Smooth muscle cell (in vitro differentiated cells): Measurements from ENCODE around the gene RNU4-1. TPM values are rescaled to one million over a fixed set of nuclear protein-coding genes. Genes with fewer than 3 reads are reported as not detected.

Source experiments
- DNase-seq: peaks from one replicate; lab custom pipeline; 2025; ENCODE audit not compliant: unreplicated experiment; lab: John Stamatoyannopoulos, UW
- H2AFZ ChIP-seq: fragments of 200-600 bp; sonication (generic); 2 replicates; pipeline ENCODE4 v1.6.0; 2016; ENCODE audit warnings: antibody characterized with exemption, low read depth, mild to moderate bottlenecking
- H3F3A ChIP-seq: fragments of 200-600 bp; sonication (generic); 2 replicates; pipeline ENCODE4 v1.6.0; 2017; ENCODE audit warnings: antibody characterized with exemption, low read depth
- H3K27ac ChIP-seq: fragments of 200-600 bp; sonication (generic); 2 replicates; pipeline ENCODE4 v1.5.1; 2016; ENCODE audit warnings: low read depth, mild to moderate bottlenecking
- H3K27me3 ChIP-seq: fragments of 200-600 bp; sonication (generic); 2 replicates; pipeline ENCODE4 v1.6.1; 2016; ENCODE audit warnings: low read depth, mild to moderate bottlenecking
- H3K36me3 ChIP-seq: fragments of 200-600 bp; sonication (generic); 2 replicates; pipeline ENCODE4 v1.5.1; 2016; ENCODE audit warnings: low read depth
- H3K4me1 ChIP-seq: fragments of 200-600 bp; sonication (generic); 2 replicates; pipeline ENCODE4 v1.5.1; 2016; ENCODE audit warnings: low read depth
- H3K4me2 ChIP-seq: fragments of 200-600 bp; sonication (generic); 2 replicates; pipeline ENCODE4 v1.6.0; 2016; ENCODE audit warnings: mild to moderate bottlenecking
- H3K4me3 ChIP-seq: fragments of 200-600 bp; sonication (generic); 2 replicates; pipeline ENCODE4 v1.5.1; 2016; ENCODE audit warnings: mild to moderate bottlenecking
- H3K79me2 ChIP-seq: fragments of 200-600 bp; sonication (generic); 2 replicates; pipeline ENCODE4 v1.6.0; 2016; ENCODE audit warnings: low read depth, mild to moderate bottlenecking
- H3K9ac ChIP-seq: fragments of 200-600 bp; sonication (generic); 2 replicates; pipeline ENCODE4 v1.6.0; 2016; ENCODE audit warnings: low read depth
- H3K9me3 ChIP-seq: fragments of 200-600 bp; sonication (generic); replicated peaks from 2 replicates; pipeline ENCODE4 v1.5.1; 2016; ENCODE audit warnings: low read depth
- H4K20me1 ChIP-seq: fragments of 200-600 bp; sonication (generic); 2 replicates; pipeline ENCODE4 v1.6.0; 2016; ENCODE audit warnings: low read depth
- CTCF ChIP-seq: fragments of 200-600 bp; sonication (generic); IDR thresholded peaks from 2 replicates; pipeline ENCODE4 v1.5.1; 2017; ENCODE audit warnings: borderline replicate concordance, mild to moderate bottlenecking, antibody characterized with exemption; ENCODE audit not compliant: insufficient read depth, poor library complexity, severe bottlenecking
- WGBS: methylation state at CpG from one replicate; pipeline ENCODE4 v1.1.7; 2016; ENCODE audit warnings: low lambda C conversion rate; 5-methylcytosine and 5-hydroxymethylcytosine counted together
- polyA plus RNA-seq: library from polyadenylated mRNA; unstranded; fragments of >200 nt; fragmentation: Nextera tagmentation; extraction: Ambion mirVana; gene quantifications from 2 replicates; pipeline ENCODE4 v1.2.1, GENCODE V29; 2016
- total RNA-seq: library from RNA; depleted of rRNA; stranded (reverse); fragments of >200 nt; gene quantifications from 2 replicates; pipeline ENCODE4 v1.2.3, GENCODE V29; 2014

Gene RNU4-1
- total and polyA plus RNA-seq, 2 experiments from 2014 or later: under 0.01 TPM; not detected in 1

- no peak overlapping the region for H2AFZ ChIP-seq
- no peaks in the 10 kb centered on the region for H3K4me1 ChIP-seq
- no peaks in the 10 kb centered on the region for H3F3A ChIP-seq
- H3K4me3 ChIP-seq: no peak overlapping the region
- H3K9me3 ChIP-seq: no peaks in the 10 kb centered on the region
- no peaks in the 10 kb centered on the region for H3K79me2 ChIP-seq
- no peak overlapping the region for H3K9ac ChIP-seq
- TF ChIP-seq CTCF: no peak
- no peak for DNase-seq
- WGBS: 98% methylated on average over 49 of the region's 57 CpGs
- no peaks in the 10 kb centered on the region for H3K36me3 ChIP-seq
- H4K20me1 ChIP-seq: no peaks in the 10 kb centered on the region
- no peak overlapping the region for H3K4me2 ChIP-seq
- no peaks in the 10 kb centered on the region for H3K27me3 ChIP-seq
- H3K27ac ChIP-seq: no peak overlapping the region
Observed at GRCh38 chr12:120278137-120279069, 14.6 kb downstream of the RNU4-1 start.

- H3K4me3 ChIP-seq: no peak overlapping the region
- no peak overlapping the region for H3K9ac ChIP-seq
- H3K79me2 ChIP-seq: no peaks in the 10 kb centered on the region
- no peak for DNase-seq
- WGBS: 93% methylated on average over 6 of the region's 6 CpGs
- H2AFZ ChIP-seq: no peak overlapping the region
- no peaks in the 10 kb centered on the region for H3K4me1 ChIP-seq
- no peak overlapping the region for H3K27ac ChIP-seq
- no peak overlapping the region for H3K4me2 ChIP-seq
- TF ChIP-seq CTCF: no peak
- H4K20me1 ChIP-seq: no peaks in the 10 kb centered on the region
- H3K36me3 ChIP-seq: no peaks in the 10 kb centered on the region
- H3K27me3 ChIP-seq: no peaks in the 10 kb centered on the region
- no peaks in the 10 kb centered on the region for H3K9me3 ChIP-seq
- no peaks in the 10 kb centered on the region for H3F3A ChIP-seq
Observed at GRCh38 chr12:120276734-120277133, 16.3 kb downstream of the RNU4-1 start.

GRCh38 chr12:120267736-120268135, 25.3 kb downstream of the RNU4-1 start:
- Histone ChIP-seq H3K9me3 (no peaks in the 10 kb centered on the region), H3K4me1 (peaks cover 23% of the 10 kb centered on the region), H2AFZ (no peak overlapping the region), H3K36me3 (no peaks in the 10 kb centered on the region), H3F3A (peaks cover 9% of the 10 kb centered on the region), H3K4me3 (no peak overlapping the region), H3K79me2 (peaks cover 26% of the 10 kb centered on the region), H3K27me3 (no peaks in the 10 kb centered on the region), H3K27ac (no peak overlapping the region), H4K20me1 (peaks cover 20% of the 10 kb centered on the region), H3K4me2 (no peak overlapping the region), H3K9ac (no peak overlapping the region)
- no peak for TF ChIP-seq CTCF
- DNase-seq: no peak
- 70% methylated on average over 4 of the region's 4 CpGs for WGBS
